ENCODE data around the gene DNAAF9.

The DNAAF9 gene

DNA sequence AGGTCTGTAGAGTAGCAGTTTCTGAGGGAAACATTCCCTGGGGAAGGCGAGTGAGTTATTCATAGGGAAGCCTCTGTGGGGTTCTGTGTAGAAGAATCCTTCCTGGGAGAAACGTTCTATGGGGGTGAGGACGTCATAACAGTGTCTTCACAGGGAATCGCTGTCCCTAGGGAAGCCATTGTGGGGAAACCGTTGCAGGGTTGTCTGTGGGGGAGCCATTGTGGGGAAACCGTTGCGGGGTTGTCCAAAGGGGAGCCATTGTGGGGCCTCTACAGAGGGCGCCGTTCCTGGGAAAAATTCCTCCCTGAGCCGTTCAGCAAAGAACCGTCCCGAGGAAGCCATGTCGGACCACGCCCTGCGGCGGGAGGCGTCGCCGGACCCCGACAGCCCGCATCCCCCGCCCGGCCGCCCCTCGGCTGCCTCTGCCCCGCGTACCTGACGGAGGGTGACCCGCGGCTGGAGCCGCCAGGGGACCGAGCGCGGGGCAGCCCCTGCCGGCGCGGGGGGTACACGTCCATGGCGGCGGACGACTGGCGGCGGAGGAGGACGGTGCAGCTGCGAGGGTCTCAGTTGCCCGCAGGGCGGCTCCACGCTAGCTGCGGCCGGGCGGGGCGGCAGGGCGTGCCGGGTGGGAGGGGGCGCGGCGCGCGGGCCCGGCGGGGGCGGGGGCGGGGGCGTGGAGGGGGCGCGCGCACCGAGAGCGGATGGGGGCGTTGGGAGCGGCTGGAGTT, at the start of gene DNAAF9:
Gene DNAAF9, minus strand, starts transcription at position 630 of the 731 bp plus-strand sequence. Its CDS starts 112 bp downstream, at position 518.
- peak within 1 kb of the TSS; percentile 81 for H3K4me3 ChIP-seq (ENCODE audit: low read depth, low read length)
- DNase-seq (ENCODE audit: low read depth, low spot score): no peak
- CTCF ChIA-PET: interaction anchor here (0.7 to 1.6 kb wide), 4 partner anchors 9 to 207 kb away, joined by 3 to 6 read pairs (median 4); no protein-coding TSS in a partner anchor
- TF ChIP-seq, protein P1, sequence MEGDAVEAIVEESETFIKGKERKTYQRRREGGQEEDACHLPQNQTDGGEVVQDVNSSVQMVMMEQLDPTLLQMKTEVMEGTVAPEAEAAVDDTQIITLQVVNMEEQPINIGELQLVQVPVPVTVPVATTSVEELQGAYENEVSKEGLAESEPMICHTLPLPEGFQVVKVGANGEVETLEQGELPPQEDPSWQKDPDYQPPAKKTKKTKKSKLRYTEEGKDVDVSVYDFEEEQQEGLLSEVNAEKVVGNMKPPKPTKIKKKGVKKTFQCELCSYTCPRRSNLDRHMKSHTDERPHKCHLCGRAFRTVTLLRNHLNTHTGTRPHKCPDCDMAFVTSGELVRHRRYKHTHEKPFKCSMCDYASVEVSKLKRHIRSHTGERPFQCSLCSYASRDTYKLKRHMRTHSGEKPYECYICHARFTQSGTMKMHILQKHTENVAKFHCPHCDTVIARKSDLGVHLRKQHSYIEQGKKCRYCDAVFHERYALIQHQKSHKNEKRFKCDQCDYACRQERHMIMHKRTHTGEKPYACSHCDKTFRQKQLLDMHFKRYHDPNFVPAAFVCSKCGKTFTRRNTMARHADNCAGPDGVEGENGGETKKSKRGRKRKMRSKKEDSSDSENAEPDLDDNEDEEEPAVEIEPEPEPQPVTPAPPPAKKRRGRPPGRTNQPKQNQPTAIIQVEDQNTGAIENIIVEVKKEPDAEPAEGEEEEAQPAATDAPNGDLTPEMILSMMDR (IDR thresholded peaks at IDR 0.05; ENCODE audit: insufficient read depth, low read length, missing control alignments): peak; percentile 59
- POLR2A ChIA-PET: no interaction called here

DNA sequence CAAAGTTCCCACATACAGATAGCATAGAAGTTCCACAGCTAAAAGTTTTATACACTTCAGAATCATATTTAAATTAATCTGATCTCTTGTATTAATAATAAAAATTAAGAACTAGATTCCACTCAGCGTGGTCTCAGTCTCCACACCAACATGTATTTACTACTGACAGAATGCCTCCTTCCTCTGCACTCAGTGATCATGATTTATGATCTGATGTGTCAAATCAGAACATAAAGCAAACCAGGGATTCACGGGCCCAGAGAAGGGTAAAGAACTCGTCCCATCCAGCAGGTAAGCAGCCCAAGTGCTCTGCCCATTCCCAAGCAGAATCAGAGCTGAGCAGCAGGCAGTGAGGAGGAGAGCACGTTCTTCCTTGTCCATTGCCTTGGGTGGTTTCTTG, 49.2 kb upstream of the DNAAF9 start:
- DNase-seq (ENCODE audit: low read depth, low spot score): no peak
- POLR2A ChIA-PET: no interaction called here
- H3K4me3 ChIP-seq (ENCODE audit: low read depth, low read length): no peak overlapping the region
- CTCF ChIA-PET: no interaction called here
- TF ChIP-seq, protein P1 (IDR thresholded peaks at IDR 0.05; ENCODE audit: insufficient read depth, low read length, missing control alignments): no peak

DNA sequence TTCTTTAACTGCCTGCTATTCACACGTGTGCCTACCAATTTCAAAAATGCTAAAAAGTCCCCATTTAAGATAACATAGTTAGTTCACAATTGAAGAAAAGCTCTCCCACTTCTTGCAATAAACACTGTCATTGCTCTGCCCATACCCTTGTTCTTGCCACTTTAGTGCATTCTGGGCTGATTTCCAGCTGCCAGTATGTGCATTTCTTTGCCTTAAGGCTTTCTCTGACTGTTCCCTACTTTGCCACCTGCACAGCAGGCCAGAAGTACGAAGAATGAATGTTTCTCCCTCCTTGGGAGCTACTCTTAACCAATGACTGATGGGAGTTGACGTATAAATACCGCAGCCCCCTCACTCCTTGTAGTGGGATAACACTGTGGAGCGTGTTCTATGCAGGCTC, 47.4 kb upstream of the DNAAF9 start:
- no peak for DNase-seq (ENCODE audit: low read depth, low spot score)
- CTCF ChIA-PET: no interaction called here
- POLR2A ChIA-PET: no interaction called here
- no peak overlapping the region for H3K4me3 ChIP-seq (ENCODE audit: low read depth, low read length)
- TF ChIP-seq, protein P1 (IDR thresholded peaks at IDR 0.05; ENCODE audit: insufficient read depth, low read length, missing control alignments): no peak

DNA sequence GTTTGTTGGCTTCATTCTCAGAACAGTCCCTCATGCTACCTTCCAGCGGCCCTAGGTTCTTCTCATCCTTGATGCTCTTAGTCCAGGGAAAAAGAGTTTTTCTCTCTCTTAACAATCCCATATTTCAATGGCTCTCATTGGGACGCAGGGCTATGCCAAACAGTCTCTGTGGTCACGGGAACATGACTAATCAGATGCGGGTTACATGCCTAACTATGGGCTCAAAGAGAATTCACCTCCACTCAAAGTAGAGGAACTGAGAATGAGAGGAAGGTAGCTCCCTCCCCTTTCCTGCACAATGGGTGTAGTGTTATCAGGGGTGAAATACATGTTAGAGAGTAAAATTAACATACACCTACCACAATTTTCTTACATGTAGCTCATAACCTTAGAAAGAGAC, 45.2 kb upstream of the DNAAF9 start:
- TF ChIP-seq, protein P1 (IDR thresholded peaks at IDR 0.05; ENCODE audit: insufficient read depth, low read length, missing control alignments): no peak
- no peak overlapping the region for H3K4me3 ChIP-seq (ENCODE audit: low read depth, low read length)
- ChIA-PET POLR2A (interaction anchor here (1.1 kb wide), 1 partner anchor 18 kb away, joined by 4 read pairs; the partner anchor contains the start of gene ATRN), CTCF (interaction anchor here (1.0 kb wide), 2 partner anchors 9 to 17 kb away, joined by 3 to 4 read pairs; no protein-coding TSS in a partner anchor)
- no peak for DNase-seq (ENCODE audit: low read depth, low spot score)

DNA sequence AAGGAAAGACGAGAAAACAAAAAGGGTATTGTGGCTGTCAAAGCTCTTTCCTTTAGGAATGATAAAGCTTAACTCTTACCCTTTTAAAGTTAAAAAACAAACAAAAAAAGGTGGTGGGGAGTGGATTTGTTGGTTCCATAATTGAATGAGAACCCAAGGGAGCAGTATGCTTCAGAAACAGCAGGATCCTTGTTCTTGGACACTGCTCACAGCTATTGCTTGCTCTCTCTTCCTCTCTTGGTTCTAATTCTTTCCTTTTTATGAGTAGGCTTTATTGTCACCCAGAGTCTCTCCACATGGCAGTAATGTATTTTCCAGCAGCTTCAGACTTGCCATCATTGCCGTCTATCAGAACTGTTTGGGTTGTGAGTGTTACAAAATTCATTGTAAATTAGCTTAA, 44.7 kb upstream of the DNAAF9 start:
- H3K4me3 ChIP-seq (ENCODE audit: low read depth, low read length): no peak overlapping the region
- no peak for DNase-seq (ENCODE audit: low read depth, low spot score)
- TF ChIP-seq, protein P1 (IDR thresholded peaks at IDR 0.05; ENCODE audit: insufficient read depth, low read length, missing control alignments): no peak
- ChIA-PET POLR2A (no interaction called here), CTCF (interaction anchor here (1.0 kb wide), 2 partner anchors 10 to 16 kb away, joined by 3 to 4 read pairs; no protein-coding TSS in a partner anchor)

DNA sequence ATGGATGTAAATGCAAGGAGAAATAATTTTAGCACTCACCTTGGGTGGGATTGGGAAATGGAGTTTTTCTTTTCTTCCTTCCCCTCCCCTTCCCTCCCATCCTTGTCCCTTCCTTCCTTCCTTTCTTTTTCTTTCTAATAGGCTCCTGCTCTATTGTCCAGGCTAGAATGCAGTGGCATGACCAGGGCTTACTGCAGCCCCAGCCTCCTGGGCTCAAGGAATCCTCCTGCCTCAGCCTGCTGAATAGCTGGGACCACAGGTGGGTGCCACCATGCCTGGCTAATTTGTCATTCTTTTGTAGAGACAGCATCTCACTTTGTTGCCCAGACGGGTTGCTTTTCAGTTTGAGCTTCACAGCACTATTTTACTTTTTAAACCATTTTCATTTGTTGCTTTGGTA, 41.9 kb upstream of the DNAAF9 start:
- CTCF ChIA-PET: interaction anchor here (1.4 kb wide), 1 partner anchor 115 kb away, joined by 3 read pairs; no protein-coding TSS in a partner anchor
- no peak for DNase-seq (ENCODE audit: low read depth, low spot score)
- H3K4me3 ChIP-seq (ENCODE audit: low read depth, low read length): no peak overlapping the region
- TF ChIP-seq, protein P1 (IDR thresholded peaks at IDR 0.05; ENCODE audit: insufficient read depth, low read length, missing control alignments): no peak
- POLR2A ChIA-PET: no interaction called here

Data from AG04449 (cell line).